Transverse colon (tissue), 4 donors: ENCODE measurements around the gene FAM9C. TPM values are rescaled to one million over a fixed set of nuclear protein-coding genes. Genes with fewer than 3 reads are reported as not detected.

ENCODE experiments used
- DNase-seq: peaks from one replicate; pipeline ENCODE4 v3.0.0-alpha.2; 2019
- H3K27ac ChIP-seq, 4 donors: fragments of 200-600 bp; sonication (generic); 2 replicates each; pipeline ENCODE4 v1.5.1; 2016 to 2018; ENCODE audit warnings: inconsistent platforms in 4 of 4
- H3K27me3 ChIP-seq: fragments of 200-600 bp; sonication (generic); 2 replicates; pipeline ENCODE4 v1.5.1; 2017; ENCODE audit warnings: inconsistent platforms
- H3K36me3 ChIP-seq, 4 donors: fragments of 200-600 bp; sonication (generic); 2 replicates each; pipeline ENCODE4 v1.5.1; 2017 to 2019; ENCODE audit warnings: inconsistent platforms in 4 of 4
- H3K4me1 ChIP-seq, 4 donors: fragments of 200-600 bp; sonication (generic); 2 replicates each; pipeline ENCODE4 v1.5.1; 2017 to 2020; ENCODE audit warnings: inconsistent platforms in 4 of 4
- H3K4me3 ChIP-seq, 4 donors: fragments of 200-600 bp; sonication (generic); 1 replicate in 1 of 4; 2 replicates in 3 of 4; pipeline versions ENCODE4 v1.5.1 to v1.6.1; 2017 to 2019; ENCODE audit warnings: inconsistent platforms in 4 of 4
- H3K9me3 ChIP-seq, 2 donors: fragments of 200-600 bp; sonication (generic); 2 replicates each; pipeline ENCODE4 v1.5.1; 2017 to 2019; ENCODE audit warnings: inconsistent platforms in 2 of 2
- CTCF ChIP-seq, 5 experiments: fragments of 200-600 bp in 3 of 5; fragments of 450-650 bp in 2 of 5; sonication (generic) in 3 of 5; IDR thresholded peaks; 1 replicate in 2 of 5; 2 replicates in 3 of 5; pipeline ENCODE4 v1.5.1; 2016 to 2017; ENCODE audit warnings: antibody characterized with exemption in 5 of 5, inconsistent platforms in 3 of 5, mild to moderate bottlenecking in 2 of 5, moderate library complexity in 1 of 5
- EP300 ChIP-seq: sonication (generic); formaldehyde crosslinking; IDR thresholded peaks from one replicate; pipeline ENCODE4 v1.6.1; 2017; ENCODE audit warnings: antibody characterized with exemption, low read depth
- POLR2A ChIP-seq: fragments of 450-650 bp; IDR thresholded peaks from one replicate; pipeline ENCODE4 v1.6.1; 2016; ENCODE audit warnings: antibody characterized with exemption, mild to moderate bottlenecking, moderate library complexity
- POLR2AphosphoS5 ChIP-seq, 3 donors: sonication (generic); formaldehyde crosslinking; IDR thresholded peaks; one replicate each; pipeline ENCODE4 v1.6.1; 2016; ENCODE audit warnings: antibody characterized with exemption in 3 of 3
- WGBS, 2 donors: methylation state at CpG; one replicate each; pipeline ENCODE4 v1.1.5; 2018; ENCODE audit warnings: low coverage in 1 of 2; 5-methylcytosine and 5-hydroxymethylcytosine counted together
- in situ Hi-C, 4 donors: fragments of 200-750 bp; cut with MboI; loops; one replicate each; pipeline versions ENCODE4 v1.15.0 to v1.15.1; 2017; ENCODE audit warnings: low sequenced_read_pairs in 3 of 4, low pct_ligation_motif_present in 1 of 4, low pct_unique_long_range_greater_than_20kb in 1 of 4
- intact Hi-C: fragments of 100-400 bp; cut with DNase I; formaldehyde crosslinking; loops from one replicate; pipeline ENCODE4 v1.15.1; 2023; ENCODE audit warnings: low total_unique reads
- total RNA-seq, 4 donors: library from RNA; depleted of rRNA; stranded (reverse); fragments of >200 nt; gene quantifications; one replicate each; pipeline ENCODE4 v1.1.0, GENCODE V29; 2016

Gene FAM9C
- total RNA-seq, 4 donors from 2014 or later = 0.14 to 0.64 TPM; not detected in 2

DNA sequence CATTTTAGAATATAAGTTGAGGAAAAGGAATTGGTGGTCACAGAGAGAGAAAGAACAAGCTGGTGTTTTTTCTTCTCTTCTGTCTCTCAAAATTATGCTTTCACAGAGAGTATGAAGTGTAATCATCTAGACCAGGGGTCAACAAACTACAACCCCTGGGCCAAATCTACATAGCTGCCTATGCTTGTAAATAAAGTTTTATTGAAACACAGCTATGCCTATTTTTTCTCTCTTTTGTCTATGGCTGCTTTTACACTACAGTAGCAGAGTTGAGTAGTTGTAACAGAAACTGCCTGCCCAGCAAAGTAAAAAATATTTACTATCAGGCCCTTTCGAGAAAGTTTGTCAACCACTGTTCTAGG, 6.7 kb upstream of the FAM9C start:
- H3K27me3 ChIP-seq = no peaks in the 10 kb centered on the region
- no peaks in the 10 kb centered on the region for H3K4me1 ChIP-seq
- intact Hi-C loops (no loop called here), in situ Hi-C loops (no loop called here)
- no peaks in the 10 kb centered on the region for H3K9me3 ChIP-seq
- no peak for DNase-seq
- H3K36me3 ChIP-seq = no peaks in the 10 kb centered on the region
- no peak overlapping the region for H3K4me3 ChIP-seq
- no peak overlapping the region for H3K27ac ChIP-seq
- WGBS, 2 donors = 68% methylated on average over 1 of the region's 1 CpG; no CpG with 5 or more reads in 1 of the 2 donors
- TF ChIP-seq EP300 = no peak
- TF ChIP-seq POLR2AphosphoS5 (IDR thresholded peaks at IDR 0.05) = no peak
- no peak for TF ChIP-seq CTCF (IDR thresholded peaks at IDR 0.05)
- TF ChIP-seq POLR2A = no peak

- TF ChIP-seq CTCF (IDR thresholded peaks at IDR 0.05) = no peak
- TF ChIP-seq POLR2AphosphoS5 (IDR thresholded peaks at IDR 0.05) = no peak
- no peak for TF ChIP-seq EP300
- TF ChIP-seq POLR2A = no peak
- Histone ChIP-seq H3K9me3 (no peaks in the 10 kb centered on the region), H3K27ac (no peak overlapping the region), H3K4me1 (no peaks in the 10 kb centered on the region), H3K36me3 (no peaks in the 10 kb centered on the region), H3K4me3 (no peak overlapping the region), H3K27me3 (no peaks in the 10 kb centered on the region)
- in situ Hi-C loops (no loop called here), intact Hi-C loops (no loop called here)
- 90 to 100% methylated on average over 2 to 4 of the region's 4 CpGs for WGBS, 2 donors
- no peak for DNase-seq
These were observed 5.7 kb upstream of the FAM9C start for GRCh38 chrX:13050151-13050550.

DNA sequence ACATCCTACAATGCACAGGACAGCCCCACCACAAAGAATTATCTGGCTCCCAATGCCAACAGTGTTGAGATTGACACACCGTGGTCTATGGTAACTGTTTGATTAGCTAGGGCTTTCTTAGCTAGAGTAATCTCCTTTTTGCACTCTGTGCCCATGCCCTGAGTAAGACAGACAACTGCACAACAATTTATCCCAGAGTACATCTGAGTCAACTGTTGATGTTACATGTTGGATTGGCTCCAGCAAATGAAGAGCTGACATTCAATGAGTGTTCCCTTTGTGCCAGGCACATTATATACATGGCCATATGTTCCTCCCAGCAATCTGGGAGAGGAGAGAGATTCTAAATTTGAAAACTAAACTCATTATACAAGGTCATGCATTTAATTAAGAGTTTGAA, 3.9 kb upstream of the FAM9C start:
- no peak overlapping the region for H3K27ac ChIP-seq
- 82% methylated on average over 1 of the region's 1 CpG; no CpG with 5 or more reads in 1 of the 2 donors for WGBS, 2 donors
- H3K27me3 ChIP-seq = no peaks in the 10 kb centered on the region
- no peak for DNase-seq
- H3K9me3 ChIP-seq = no peaks in the 10 kb centered on the region
- intact Hi-C loops = no loop called here
- no peaks in the 10 kb centered on the region for H3K4me1 ChIP-seq
- no peak for TF ChIP-seq POLR2AphosphoS5 (IDR thresholded peaks at IDR 0.05)
- TF ChIP-seq CTCF (IDR thresholded peaks at IDR 0.05) = no peak
- in situ Hi-C loops = no loop called here
- H3K4me3 ChIP-seq = no peak overlapping the region
- H3K36me3 ChIP-seq = no peaks in the 10 kb centered on the region

GRCh38 chrX:13047759-13048158, 3.3 kb upstream of the FAM9C start:
- no peak for DNase-seq
- intact Hi-C loops = no loop called here
- Histone ChIP-seq H3K27me3 (no peaks in the 10 kb centered on the region), H3K4me1 (no peaks in the 10 kb centered on the region), H3K36me3 (no peaks in the 10 kb centered on the region), H3K27ac (no peak overlapping the region), H3K4me3 (no peak overlapping the region), H3K9me3 (no peaks in the 10 kb centered on the region)
- in situ Hi-C loops = no loop called here
- 81% methylated on average over 3 of the region's 3 CpGs; no CpG with 5 or more reads in 1 of the 2 donors for WGBS, 2 donors
- TF ChIP-seq EP300 = no peak
- TF ChIP-seq CTCF (IDR thresholded peaks at IDR 0.05) = no peak
- no peak for TF ChIP-seq POLR2A
- no peak for TF ChIP-seq POLR2AphosphoS5 (IDR thresholded peaks at IDR 0.05)
